A673 (cell line): ENCODE results near the gene ORAI3. TPM values are rescaled to one million over a fixed set of nuclear protein-coding genes. Genes with fewer than 3 reads are reported as not detected.

Experiments used
- BruUV-seq: library from RNA; stranded (reverse); fragments of 400-500 nt; replicated peaks from 2 replicates; lab custom pipeline; 2021; lab: Mats Ljungman, UMichigan
- CTCF ChIA-PET: fragments of 300-600 bp; sonication (Branson Sonifier 250); formaldehyde crosslinking; loops from one replicate; lab custom pipeline; 2022; ENCODE audit warnings: antibody characterized with exemption; lab: Charles Lee
- POLR2A ChIA-PET: fragments of 300-600 bp; sonication (Branson Sonifier 250); formaldehyde crosslinking; loops from one replicate; lab custom pipeline; 2022; ENCODE audit warnings: antibody characterized with exemption; ENCODE audit not compliant: low non-redundant PET; lab: Charles Lee
- DNase-seq: peaks from one replicate; pipeline ENCODE4 v3.0.0-alpha.2; 2015; ENCODE audit warnings: low spot score
- H3K27ac ChIP-seq: fragments of 200-600 bp; sonication (generic); 2 replicates; pipeline ENCODE4 v1.5.1; 2016; ENCODE audit warnings: mixed run types, low read depth, mild to moderate bottlenecking, mixed read lengths, antibody characterized with exemption, low read length; ENCODE audit not compliant: poor library complexity, severe bottlenecking
- H3K27me3 ChIP-seq: fragments of 200-600 bp; sonication (generic); replicated peaks from 2 replicates; pipeline ENCODE4 v1.6.1; 2017; ENCODE audit warnings: mixed run types, low read depth, mild to moderate bottlenecking, mixed read lengths, antibody characterized with exemption, low read length; ENCODE audit not compliant: insufficient read depth, poor library complexity
- H3K36me3 ChIP-seq: fragments of 200-600 bp; sonication (generic); 2 replicates; pipeline ENCODE4 v1.6.1; 2016; ENCODE audit warnings: mixed run types, mild to moderate bottlenecking, mixed read lengths, antibody characterized with exemption, low read length; ENCODE audit not compliant: insufficient read depth, poor library complexity, severe bottlenecking
- H3K4me1 ChIP-seq: fragments of 200-600 bp; sonication (generic); 2 replicates; pipeline ENCODE4 v1.6.1; 2017; ENCODE audit warnings: mixed run types, mild to moderate bottlenecking, mixed read lengths, antibody characterized with exemption, low read length; ENCODE audit not compliant: insufficient read depth, poor library complexity, severe bottlenecking
- H3K4me3 ChIP-seq: fragments of 200-600 bp; sonication (generic); 2 replicates; pipeline ENCODE4 v1.5.1; 2016; ENCODE audit warnings: low read depth, mixed run types, mild to moderate bottlenecking, mixed read lengths, low read length; ENCODE audit not compliant: poor library complexity, severe bottlenecking
- H3K9me3 ChIP-seq: fragments of 200-600 bp; sonication (generic); 2 replicates; pipeline ENCODE4 v1.6.1; 2016; ENCODE audit warnings: mixed run types, low read depth, mild to moderate bottlenecking, mixed read lengths, antibody characterized with exemption, low read length; ENCODE audit not compliant: poor library complexity, severe bottlenecking
- CTCF ChIP-seq: fragments of 300-800, 200-600 bp; sonication (generic); conservative IDR thresholded peaks from 2 replicates; pipeline ENCODE4 v1.5.1; 2017; ENCODE audit warnings: low read depth, mild to moderate bottlenecking, antibody characterized with exemption, low read length, moderate library complexity, mixed read lengths
- EZH2 ChIP-seq: fragments of 200-600 bp; sonication (generic); IDR thresholded peaks from 2 replicates; pipeline ENCODE4 v1.6.1; 2017; ENCODE audit warnings: borderline replicate concordance, low read depth, mild to moderate bottlenecking, mixed read lengths, antibody characterized with exemption, low read length; ENCODE audit not compliant: poor library complexity, severe bottlenecking
- intact Hi-C: fragments of 100-400 bp; cut with micrococcal nuclease; formaldehyde crosslinking; loops from one replicate; pipeline ENCODE4 v1.10.0; 2022; ENCODE audit not compliant: unreplicated experiment
- total RNA-seq: library from RNA; stranded (reverse); gene quantifications from 2 replicates; pipeline ENCODE4 v1.2.3, GENCODE V29; 2021

ORAI3 gene
- total RNA-seq, 1 experiment from 2014 or later = 2.1 TPM

GRCh38 chr16:30930160-30930571, 18.7 kb upstream of the ORAI3 start:
- intact Hi-C loops = no loop called here
- ChIA-PET CTCF (no interaction called here), POLR2A (no interaction called here)
- Histone ChIP-seq H3K27me3 (no peaks in the 10 kb centered on the region), H3K4me3 (no peak overlapping the region), H3K9me3 (no peaks in the 10 kb centered on the region), H3K27ac (no peak overlapping the region), H3K4me1 (peaks cover 5% of the 10 kb centered on the region), H3K36me3 (peaks cover 29% of the 10 kb centered on the region)
- DNase-seq = no peak
- BruUV-seq = no TSS peak
- TF ChIP-seq CTCF = no peak
- no peak for TF ChIP-seq EZH2

- DNase-seq = no peak
- peaks cover 5% of the 10 kb centered on the region for H3K4me1 ChIP-seq
- POLR2A ChIA-PET = no interaction called here
- BruUV-seq = TSS peak; percentile 6
- no peaks in the 10 kb centered on the region for H3K27me3 ChIP-seq
- TF ChIP-seq EZH2 (no peak), CTCF (no peak)
- H3K27ac ChIP-seq = no peak overlapping the region
- CTCF ChIA-PET = interaction anchor here (1.0 kb wide), 1 partner anchor 22 kb away, joined by 4 read pairs; no protein-coding TSS in a partner anchor
- H3K36me3 ChIP-seq = peaks cover 32% of the 10 kb centered on the region
- intact Hi-C loops = no loop called here
- no peaks in the 10 kb centered on the region for H3K9me3 ChIP-seq
- no peak overlapping the region for H3K4me3 ChIP-seq
These were observed 17.7 kb upstream of the ORAI3 start for GRCh38 chr16:30931068-30931650.

- TF ChIP-seq CTCF = peak; percentile 80
- no peak for TF ChIP-seq EZH2
- DNase-seq = peak; percentile 62
- no peaks in the 10 kb centered on the region for H3K27me3 ChIP-seq
- BruUV-seq = no TSS peak
- ChIA-PET POLR2A (interaction anchor here (0.5 kb wide), 1 partner anchor 276 kb away, joined by 3 read pairs; no protein-coding TSS in a partner anchor), CTCF (no interaction called here)
- no peak overlapping the region for H3K27ac ChIP-seq
- no peaks in the 10 kb centered on the region for H3K9me3 ChIP-seq
- H3K4me3 ChIP-seq = no peak overlapping the region
- peaks cover 30% of the 10 kb centered on the region for H3K36me3 ChIP-seq
- intact Hi-C loops = no loop called here
- no peaks in the 10 kb centered on the region for H3K4me1 ChIP-seq
These were observed 13.9 kb upstream of the ORAI3 start for GRCh38 chr16:30934827-30935557.
